ENCODE results near the gene TAS2R20. TPM values are rescaled to one million over a fixed set of nuclear protein-coding genes. Genes with fewer than 3 reads are reported as not detected.

Gene TAS2R20
- total and polyA plus RNA-seq, 10 of the 15 experiments (the other 5 are each of a cell fraction or from before 2014, with no cell fraction given) = 0.07 to 3.9 (median 0.65) TPM

- H3K27ac ChIP-seq (ENCODE audit: control insufficient read depth, insufficient read depth) = no peak overlapping the region
- no peaks in the 10 kb centered on the region for H3K36me3 ChIP-seq (ENCODE audit: control insufficient read depth in 2 of 2, insufficient read depth in 2 of 2, low read length in 1 of 2)
- DNase-seq (ENCODE audit: low read depth, low spot score) (no peak), ATAC-seq (no peak), FAIRE-seq (no peak)
- H3K79me2 ChIP-seq (ENCODE audit: control insufficient read depth, insufficient read depth, low read length) = no peaks in the 10 kb centered on the region
- in situ Hi-C loops (cut with MboI) = no loop called here
- BruUV-seq (replicated peaks) = no TSS peak
- H3K4me2 ChIP-seq (ENCODE audit: control insufficient read depth, insufficient read depth) = no peak overlapping the region
- ChIA-PET CTCF (interaction anchor here (0.9 kb wide), 1 partner anchor 10 kb away, joined by 3 read pairs; no protein-coding TSS in a partner anchor), RAD21 (ENCODE audit: unreplicated experiment) (no interaction called here), SMC1A (ENCODE audit: uncharacterized antibody, unreplicated experiment) (no interaction called here), POLR2A (no interaction called here)
- H3K27me3 ChIP-seq (replicated peaks in 1 of 2; ENCODE audit: control insufficient read depth in 2 of 2, insufficient read depth in 2 of 2, low read length in 1 of 2) = no peaks in the 10 kb centered on the region
- no peak for TF ChIP-seq POLR2AphosphoS2 (IDR thresholded peaks at IDR 0.05; ENCODE audit: low read depth, low read length)
- TF ChIP-seq TARDBP (IDR thresholded peaks at IDR 0.05; ENCODE audit: borderline replicate concordance) = no peak
- TF ChIP-seq RFX5 (IDR thresholded peaks at IDR 0.05; ENCODE audit: low read depth, low read length) = no peak
- TF ChIP-seq ASH2L (IDR thresholded peaks at IDR 0.05; ENCODE audit: borderline replicate concordance, low read depth) = no peak
- TF ChIP-seq CHD4 (IDR thresholded peaks at IDR 0.05) = no peak
- TF ChIP-seq ZNF207 (IDR thresholded peaks at IDR 0.05; ENCODE audit: borderline replicate concordance) = no peak
- no peak for TF ChIP-seq RCOR1 (conservative IDR thresholded peaks at IDR 0.05; ENCODE audit: low read depth, low read length)
- TF ChIP-seq BHLHE40 (IDR thresholded peaks at IDR 0.05; ENCODE audit: borderline replicate concordance in 1 of 2, low read depth in 2 of 2, low read length in 1 of 2) = no peak
- no peak for TF ChIP-seq CEBPB (IDR thresholded peaks at IDR 0.05; ENCODE audit: borderline replicate concordance in 1 of 2, low read depth in 2 of 2, low read length in 2 of 2)
- no peaks in the 10 kb centered on the region for H3K4me1 ChIP-seq (ENCODE audit: control insufficient read depth, insufficient read depth, low read length)
- no peak overlapping the region for H3K4me3 ChIP-seq
- no peak overlapping the region for H3K9ac ChIP-seq (ENCODE audit: control insufficient read depth, insufficient read depth, low read length)
- 83% methylated on average over 2 of the region's 2 CpGs for WGBS (ENCODE audit: insufficient coverage, insufficient replicate concordance, low lambda C conversion rate, missing lambda C conversion rate)
- intact Hi-C loops (cut with micrococcal nuclease; ENCODE audit: unreplicated experiment) = loop anchor here (10.0 kb wide), 1 partner anchor 227 kb away; no protein-coding TSS in a partner anchor
- H4K20me1 ChIP-seq (ENCODE audit: control insufficient read depth, insufficient read depth) = no peaks in the 10 kb centered on the region
- no peak overlapping the region for H2AFZ ChIP-seq (ENCODE audit: control insufficient read depth, low read depth, low read length)
- no peaks in the 10 kb centered on the region for H3K9me3 ChIP-seq (replicated peaks; ENCODE audit: control insufficient read depth, insufficient read depth, low read length)
Measured at GRCh38 chr12:10967409-10967808, 30.7 kb downstream of the TAS2R20 start.

DNA sequence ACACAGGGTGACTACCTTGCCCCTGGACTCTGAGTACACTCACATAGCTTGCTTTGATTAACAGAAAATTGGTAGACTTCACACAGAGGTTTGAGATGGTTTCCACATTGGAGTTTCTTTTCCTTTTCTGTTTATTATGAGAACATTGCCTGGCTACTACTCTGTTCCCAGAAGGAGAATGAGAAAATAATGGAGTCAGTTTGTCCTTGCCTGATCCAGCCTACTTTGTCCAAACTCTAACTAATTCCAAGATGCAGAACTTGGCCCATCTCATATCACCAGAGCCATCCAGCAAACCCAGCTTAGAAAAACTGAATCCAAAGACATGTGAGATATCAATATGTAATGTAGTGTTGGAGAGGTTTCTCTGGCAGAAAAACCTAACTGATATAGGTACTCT is 31.8 kb downstream of the TAS2R20 start:
- FAIRE-seq (no peak), ATAC-seq (no peak), DNase-seq (ENCODE audit: low read depth, low spot score) (no peak)
- H3K79me2 ChIP-seq (ENCODE audit: control insufficient read depth, insufficient read depth, low read length) = no peaks in the 10 kb centered on the region
- no peaks in the 10 kb centered on the region for H3K27me3 ChIP-seq (replicated peaks in 1 of 2; ENCODE audit: control insufficient read depth in 2 of 2, insufficient read depth in 2 of 2, low read length in 1 of 2)
- no peaks in the 10 kb centered on the region for H3K4me1 ChIP-seq (ENCODE audit: control insufficient read depth, insufficient read depth, low read length)
- in situ Hi-C loops (cut with MboI) = no loop called here
- intact Hi-C loops (cut with micrococcal nuclease; ENCODE audit: unreplicated experiment) = loop anchor here (10.0 kb wide), 1 partner anchor 228 kb away; no protein-coding TSS in a partner anchor
- H3K36me3 ChIP-seq (ENCODE audit: control insufficient read depth in 2 of 2, insufficient read depth in 2 of 2, low read length in 1 of 2) = no peaks in the 10 kb centered on the region
- no peak overlapping the region for H3K4me3 ChIP-seq
- no TSS peak for BruUV-seq (replicated peaks)
- H2AFZ ChIP-seq (ENCODE audit: control insufficient read depth, low read depth, low read length) = no peak overlapping the region
- ChIA-PET RAD21 (ENCODE audit: unreplicated experiment) (no interaction called here), SMC1A (ENCODE audit: uncharacterized antibody, unreplicated experiment) (interaction anchor here (1.0 kb wide), 1 partner anchor 8 kb away, joined by 4 read pairs; no protein-coding TSS in a partner anchor), POLR2A (interaction anchor here (0.6 kb wide), 1 partner anchor 297 kb away, joined by 6 read pairs; no protein-coding TSS in a partner anchor), CTCF (no interaction called here)
- no peaks in the 10 kb centered on the region for H3K9me3 ChIP-seq (replicated peaks; ENCODE audit: control insufficient read depth, insufficient read depth, low read length)
- no peaks in the 10 kb centered on the region for H4K20me1 ChIP-seq (ENCODE audit: control insufficient read depth, insufficient read depth)
- no peak overlapping the region for H3K9ac ChIP-seq (ENCODE audit: control insufficient read depth, insufficient read depth, low read length)
- H3K4me2 ChIP-seq (ENCODE audit: control insufficient read depth, insufficient read depth) = no peak overlapping the region
- no peak overlapping the region for H3K27ac ChIP-seq (ENCODE audit: control insufficient read depth, insufficient read depth)
- TF ChIP-seq DPF2 (IDR thresholded peaks at IDR 0.05) (no peak), ZSCAN29 (IDR thresholded peaks at IDR 0.05) (no peak), SMC3 (IDR thresholded peaks at IDR 0.05; ENCODE audit: borderline replicate concordance, low read length) (no peak), SMAD1 (IDR thresholded peaks at IDR 0.05; ENCODE audit: low read depth, partially characterized antibody) (no peak), RELB (IDR thresholded peaks at IDR 0.05; ENCODE audit: low read depth) (no peak), MTA2 (IDR thresholded peaks at IDR 0.05; ENCODE audit: low read depth) (no peak), POLR2A (IDR thresholded peaks at IDR 0.05; ENCODE audit: low read depth, low read length) (no peak), NBN (IDR thresholded peaks at IDR 0.05) (no peak), ZNF384 (IDR thresholded peaks at IDR 0.05; ENCODE audit: borderline replicate concordance, low read depth, low read length) (no peak)
- TF ChIP-seq, protein P1, sequence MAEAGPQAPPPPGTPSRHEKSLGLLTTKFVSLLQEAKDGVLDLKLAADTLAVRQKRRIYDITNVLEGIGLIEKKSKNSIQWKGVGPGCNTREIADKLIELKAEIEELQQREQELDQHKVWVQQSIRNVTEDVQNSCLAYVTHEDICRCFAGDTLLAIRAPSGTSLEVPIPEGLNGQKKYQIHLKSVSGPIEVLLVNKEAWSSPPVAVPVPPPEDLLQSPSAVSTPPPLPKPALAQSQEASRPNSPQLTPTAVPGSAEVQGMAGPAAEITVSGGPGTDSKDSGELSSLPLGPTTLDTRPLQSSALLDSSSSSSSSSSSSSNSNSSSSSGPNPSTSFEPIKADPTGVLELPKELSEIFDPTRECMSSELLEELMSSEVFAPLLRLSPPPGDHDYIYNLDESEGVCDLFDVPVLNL (IDR thresholded peaks at IDR 0.05; ENCODE audit: low read depth, low read length) = no peak

All from GM12878 (cell line).